K562 (cell line): ENCODE measurements around the gene PPP2R5A. TPM values are rescaled to one million over a fixed set of nuclear protein-coding genes. Genes with fewer than 3 reads are reported as not detected.

Experiments used
- ESRRA ChIP-seq: fragments of 450-650 bp; IDR thresholded peaks from 2 replicates; pipeline ENCODE4 v1.6.1; 2014; ENCODE audit warnings: low read depth, mild to moderate bottlenecking, moderate library complexity, borderline replicate concordance
- GABPB1 ChIP-seq: sonication (generic); formaldehyde crosslinking; IDR thresholded peaks from 2 replicates; pipeline ENCODE4 v1.8.0; 2022; ENCODE audit warnings: mild to moderate bottlenecking, missing genetic modification reagents
- JUN ChIP-seq, 2 experiments: sonication (generic) in 1 of 2; formaldehyde crosslinking in 1 of 2; IDR thresholded peaks; 2 replicates each; pipeline versions ENCODE4 v1.6.1 to v1.8.0; 2012 to 2022; ENCODE audit warnings: borderline replicate concordance in 2 of 2, mild to moderate bottlenecking in 2 of 2, improper control_type of control experiment in 1 of 2, low read depth in 1 of 2, low read length in 1 of 2, missing genetic modification reagents in 1 of 2
- KLF13 ChIP-seq: fragments of 450-650 bp; IDR thresholded peaks from 2 replicates; pipeline ENCODE4 v1.6.1; 2016; ENCODE audit warnings: missing genetic modification characterization, low read depth, mild to moderate bottlenecking, missing compliant biosample characterization, moderate library complexity, borderline replicate concordance
- MTA3 ChIP-seq: fragments of 450-650 bp; formaldehyde crosslinking; IDR thresholded peaks from 2 replicates; pipeline ENCODE4 v1.6.1; 2017; ENCODE audit warnings: mild to moderate bottlenecking, borderline replicate concordance
- TGIF2 ChIP-seq: sonication (generic); formaldehyde crosslinking; IDR thresholded peaks from 2 replicates; pipeline ENCODE4 v1.8.1; 2022; ENCODE audit warnings: mild to moderate bottlenecking, missing genetic modification reagents, moderate library complexity
- ZNF668 ChIP-seq: fragments of 250-450 bp; sonication (Bioruptor Pico); IDR thresholded peaks from 2 replicates; pipeline ENCODE4 v1.8.0; 2022; ENCODE audit warnings: mild to moderate bottlenecking, inconsistent platforms
- polyA plus RNA-seq, 8 experiments: library from polyadenylated mRNA; depleted of rRNA in 4 of 8; stranded (reverse) in 5 of 8; unstranded in 3 of 8; fragments of >200 nt; fragmentation: Nextera tagmentation in 2 of 8; fragmentation: Illumina TruSeq in 1 of 8; extraction: Ambion mirVana in 2 of 8; extraction: Trizol in 1 of 8; gene quantifications; 2 replicates each; pipeline versions ENCODE4 v1.2.1 to v1.2.3, GENCODE V29; 2011 to 2014; ENCODE audit warnings: inconsistent platforms in 1 of 8, missing spikeins in 1 of 8
- total RNA-seq, 7 experiments: library from RNA; depleted of rRNA in 6 of 7; stranded (reverse); fragments of >200 nt in 6 of 7; fragmentation: Illumina TruSeq in 2 of 7; extraction: Trizol in 2 of 7; gene quantifications; 2 replicates each; pipeline versions ENCODE4 v1.2.1 to v1.2.3, GENCODE V29; 2011 to 2021; ENCODE audit warnings: low replicate concordance in 1 of 7
- TF ChIP-seq, protein P1 (sequence below), 2 experiments: IDR thresholded peaks; 2 replicates each; pipeline ENCODE4 v1.6.1; 2012; ENCODE audit warnings: improper control_type of control experiment in 2 of 2, low read depth in 2 of 2, low read length in 2 of 2, borderline replicate concordance in 1 of 2

The PPP2R5A gene
- total and polyA plus RNA-seq, 9 of the 15 experiments (the other 6 are each of a cell fraction or from before 2014, with no cell fraction given), result 26.9 to 106 (median 64.3) TPM

DNA sequence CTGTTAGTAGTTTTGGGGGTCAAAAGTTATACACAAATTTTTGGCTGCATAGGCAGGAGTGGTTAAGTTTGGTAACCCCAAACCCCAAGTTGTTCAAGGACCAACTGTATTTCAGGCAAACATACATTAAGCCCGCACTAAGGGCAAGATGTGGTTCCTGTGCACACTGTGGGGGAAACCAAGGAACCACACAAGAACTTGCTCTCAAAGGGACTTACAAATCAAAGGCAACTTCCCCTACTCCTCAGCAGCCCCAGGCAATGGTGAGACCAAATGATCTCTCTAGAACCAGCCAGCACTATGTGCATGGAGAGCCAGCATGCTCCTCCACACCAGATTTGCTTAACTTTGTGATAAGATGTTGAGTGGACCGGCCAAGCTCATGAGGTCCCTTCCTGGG, 94.2 kb downstream of the PPP2R5A start (continued):
- TF ChIP-seq, protein P1, sequence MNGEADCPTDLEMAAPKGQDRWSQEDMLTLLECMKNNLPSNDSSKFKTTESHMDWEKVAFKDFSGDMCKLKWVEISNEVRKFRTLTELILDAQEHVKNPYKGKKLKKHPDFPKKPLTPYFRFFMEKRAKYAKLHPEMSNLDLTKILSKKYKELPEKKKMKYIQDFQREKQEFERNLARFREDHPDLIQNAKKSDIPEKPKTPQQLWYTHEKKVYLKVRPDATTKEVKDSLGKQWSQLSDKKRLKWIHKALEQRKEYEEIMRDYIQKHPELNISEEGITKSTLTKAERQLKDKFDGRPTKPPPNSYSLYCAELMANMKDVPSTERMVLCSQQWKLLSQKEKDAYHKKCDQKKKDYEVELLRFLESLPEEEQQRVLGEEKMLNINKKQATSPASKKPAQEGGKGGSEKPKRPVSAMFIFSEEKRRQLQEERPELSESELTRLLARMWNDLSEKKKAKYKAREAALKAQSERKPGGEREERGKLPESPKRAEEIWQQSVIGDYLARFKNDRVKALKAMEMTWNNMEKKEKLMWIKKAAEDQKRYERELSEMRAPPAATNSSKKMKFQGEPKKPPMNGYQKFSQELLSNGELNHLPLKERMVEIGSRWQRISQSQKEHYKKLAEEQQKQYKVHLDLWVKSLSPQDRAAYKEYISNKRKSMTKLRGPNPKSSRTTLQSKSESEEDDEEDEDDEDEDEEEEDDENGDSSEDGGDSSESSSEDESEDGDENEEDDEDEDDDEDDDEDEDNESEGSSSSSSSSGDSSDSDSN (IDR thresholded peaks at IDR 0.05; ENCODE audit: borderline replicate concordance in 1 of 2, low read depth in 2 of 2, low read length in 2 of 2), result no peak
- TF ChIP-seq KLF13 (tag) (no peak), TGIF2 (CRISPR knock-in tag) (no peak), MTA3 (no peak), ESRRA (no peak), GABPB1 (CRISPR knock-in tag) (no peak), JUN (IDR thresholded peaks at IDR 0.05; ENCODE audit: borderline replicate concordance, low read depth, low read length) (no peak), JUN (CRISPR knock-in tag; IDR thresholded peaks at IDR 0.05; ENCODE audit: borderline replicate concordance) (no peak), ZNF668 (no peak)
